Endothelial cell of umbilical vein (primary cell): ENCODE results near the gene EFHC1.

ENCODE experiments used
- EZH2 ChIP-seq: IDR thresholded peaks from 2 replicates; pipeline ENCODE4 v1.6.1; 2012; ENCODE audit warnings: borderline replicate concordance, low read depth, mild to moderate bottlenecking, moderate library complexity, low read length, inconsistent platforms; ENCODE audit not compliant: severe bottlenecking
- FOS ChIP-seq: IDR thresholded peaks from 2 replicates; pipeline ENCODE4 v1.6.1; 2011; ENCODE audit warnings: mild to moderate bottlenecking, low read length, moderate library complexity, borderline replicate concordance; ENCODE audit not compliant: insufficient read depth
- GATA2 ChIP-seq: IDR thresholded peaks from 2 replicates; pipeline ENCODE4 v1.7.0; 2011; ENCODE audit warnings: low read depth, mild to moderate bottlenecking, moderate library complexity, mixed read lengths, low read length; ENCODE audit not compliant: insufficient read length, insufficient read depth
- JUN ChIP-seq: IDR thresholded peaks from 2 replicates; pipeline ENCODE4 v1.6.1; 2011; ENCODE audit warnings: borderline replicate concordance, low read depth; ENCODE audit not compliant: insufficient read length, insufficient read depth
- MYC ChIP-seq: IDR thresholded peaks from one replicate; pipeline ENCODE4 v1.6.1; 2011; ENCODE audit warnings: mild to moderate bottlenecking, low read depth, low read length
- POLR2A ChIP-seq: IDR thresholded peaks from 2 replicates; pipeline ENCODE4 v1.6.1; 2012; ENCODE audit warnings: low read depth, mild to moderate bottlenecking, control low read depth, low read length
- POLR2AphosphoS5 ChIP-seq: IDR thresholded peaks from 2 replicates; pipeline ENCODE4 v1.6.1; 2012; ENCODE audit warnings: low read depth, mild to moderate bottlenecking, control low read depth, low read length, moderate library complexity; ENCODE audit not compliant: insufficient read depth
- TF ChIP-seq, protein P1 (sequence below), 2 donors: IDR thresholded peaks; 1 replicate in 1 of 2; 2 replicates in 1 of 2; pipeline ENCODE4 v1.5.1; 2011; ENCODE audit warnings: low read length in 2 of 2, mild to moderate bottlenecking in 2 of 2, moderate library complexity in 2 of 2, control low read depth in 1 of 2, inconsistent platforms in 1 of 2, low read depth in 1 of 2; ENCODE audit not compliant: insufficient read depth in 1 of 2; ENCODE audit errors: extremely low read depth in 1 of 2
- TF ChIP-seq, protein P2 (sequence below): IDR thresholded peaks from 2 replicates; pipeline ENCODE4 v1.6.1; 2011; ENCODE audit not compliant: insufficient read depth, insufficient read length

DNA sequence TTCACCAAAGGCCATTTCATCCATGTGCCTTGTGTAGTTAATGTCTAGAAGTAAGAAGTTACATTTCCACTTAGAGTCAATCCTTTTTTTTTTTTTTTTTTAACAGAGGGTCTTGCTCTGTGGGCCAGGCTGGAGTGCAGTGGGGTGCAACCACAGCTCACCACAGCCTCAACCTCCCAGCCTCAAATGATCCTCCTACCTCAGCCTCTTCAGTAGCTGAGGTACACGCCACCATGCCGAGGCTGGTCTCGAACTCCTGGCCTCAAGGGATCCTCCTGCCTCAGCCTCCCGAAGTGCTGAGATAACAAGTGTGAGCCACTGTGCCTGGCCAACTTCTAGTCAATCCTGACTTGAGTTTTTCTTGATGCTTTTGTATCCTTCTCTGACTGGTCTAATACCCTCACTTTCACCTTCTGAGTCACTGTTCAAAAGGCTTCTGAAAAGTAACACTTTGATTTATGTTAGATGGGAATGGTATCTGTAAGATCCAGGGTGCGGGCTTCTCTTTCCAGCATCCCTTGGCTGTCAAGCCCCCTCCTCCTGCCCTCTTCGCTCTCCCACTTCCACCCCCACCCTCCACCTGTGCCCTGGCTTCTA lies 134.6 kb downstream of the EFHC1 start:
- TF ChIP-seq, protein P1, sequence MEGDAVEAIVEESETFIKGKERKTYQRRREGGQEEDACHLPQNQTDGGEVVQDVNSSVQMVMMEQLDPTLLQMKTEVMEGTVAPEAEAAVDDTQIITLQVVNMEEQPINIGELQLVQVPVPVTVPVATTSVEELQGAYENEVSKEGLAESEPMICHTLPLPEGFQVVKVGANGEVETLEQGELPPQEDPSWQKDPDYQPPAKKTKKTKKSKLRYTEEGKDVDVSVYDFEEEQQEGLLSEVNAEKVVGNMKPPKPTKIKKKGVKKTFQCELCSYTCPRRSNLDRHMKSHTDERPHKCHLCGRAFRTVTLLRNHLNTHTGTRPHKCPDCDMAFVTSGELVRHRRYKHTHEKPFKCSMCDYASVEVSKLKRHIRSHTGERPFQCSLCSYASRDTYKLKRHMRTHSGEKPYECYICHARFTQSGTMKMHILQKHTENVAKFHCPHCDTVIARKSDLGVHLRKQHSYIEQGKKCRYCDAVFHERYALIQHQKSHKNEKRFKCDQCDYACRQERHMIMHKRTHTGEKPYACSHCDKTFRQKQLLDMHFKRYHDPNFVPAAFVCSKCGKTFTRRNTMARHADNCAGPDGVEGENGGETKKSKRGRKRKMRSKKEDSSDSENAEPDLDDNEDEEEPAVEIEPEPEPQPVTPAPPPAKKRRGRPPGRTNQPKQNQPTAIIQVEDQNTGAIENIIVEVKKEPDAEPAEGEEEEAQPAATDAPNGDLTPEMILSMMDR (IDR thresholded peaks at IDR 0.05; ENCODE audit: extremely low read depth in 1 of 2, insufficient read depth in 1 of 2, low read depth in 1 of 2, low read length in 2 of 2): no peak
- TF ChIP-seq POLR2A (no peak), POLR2AphosphoS5 (no peak), EZH2 (no peak), MYC (no peak), GATA2 (no peak), JUN (no peak), FOS (no peak)
- TF ChIP-seq, protein P2, sequence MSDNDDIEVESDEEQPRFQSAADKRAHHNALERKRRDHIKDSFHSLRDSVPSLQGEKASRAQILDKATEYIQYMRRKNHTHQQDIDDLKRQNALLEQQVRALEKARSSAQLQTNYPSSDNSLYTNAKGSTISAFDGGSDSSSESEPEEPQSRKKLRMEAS: no peak
